Brain pericyte (primary cell): ENCODE results near the gene PTPRD.

ENCODE experiments used
- DNase-seq: peaks from one replicate; pipeline ENCODE4 v3.0.0-alpha.2; 2012; ENCODE audit warnings: low read depth, low spot score

The PTPRD gene

GRCh38 chr9:8648271-8648845, 1964.4 kb downstream of the PTPRD start:
- DNase-seq: no peak

DNA sequence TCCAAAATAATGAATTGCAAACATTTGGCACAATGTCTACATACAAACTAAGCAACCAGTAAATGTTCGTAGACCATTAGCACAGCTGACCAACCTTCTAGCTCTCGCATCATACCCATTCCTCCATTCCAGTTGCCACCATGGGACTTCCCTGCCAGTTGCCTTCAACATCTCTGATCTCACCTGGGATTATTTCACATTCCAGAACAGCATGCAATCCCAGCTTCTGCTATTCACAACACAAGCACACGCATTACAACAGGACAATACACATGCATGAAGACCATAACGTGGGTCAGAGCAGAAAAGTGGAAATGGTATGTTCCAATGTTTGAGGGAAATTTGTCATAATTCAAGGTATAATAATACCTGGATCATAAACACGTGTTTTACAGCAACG, 1965.0 kb downstream of the PTPRD start:
- DNase-seq: no peak

DNA sequence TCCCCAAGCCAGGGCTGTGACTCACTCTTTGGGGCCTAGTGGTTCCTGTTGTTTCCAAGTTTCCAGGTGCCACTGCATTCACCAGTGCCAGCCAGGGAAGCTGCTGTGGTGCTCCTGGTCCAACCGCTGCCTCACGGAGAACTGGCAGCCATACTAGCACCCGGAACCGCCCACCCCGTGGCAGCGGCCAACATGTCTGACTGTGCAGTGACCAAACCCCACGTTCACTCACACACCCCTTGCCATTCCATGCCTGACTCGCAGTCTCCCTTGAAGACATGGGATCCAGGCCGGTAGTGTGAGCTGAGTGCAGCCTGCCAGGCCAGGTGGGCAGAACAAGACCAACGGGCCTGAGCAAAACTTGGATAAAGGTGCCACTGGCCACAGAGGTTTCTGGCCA, 1968.2 kb downstream of the PTPRD start:
- DNase-seq: no peak

GRCh38 chr9:8643896-8644295, 1968.9 kb downstream of the PTPRD start:
- no peak for DNase-seq

DNA sequence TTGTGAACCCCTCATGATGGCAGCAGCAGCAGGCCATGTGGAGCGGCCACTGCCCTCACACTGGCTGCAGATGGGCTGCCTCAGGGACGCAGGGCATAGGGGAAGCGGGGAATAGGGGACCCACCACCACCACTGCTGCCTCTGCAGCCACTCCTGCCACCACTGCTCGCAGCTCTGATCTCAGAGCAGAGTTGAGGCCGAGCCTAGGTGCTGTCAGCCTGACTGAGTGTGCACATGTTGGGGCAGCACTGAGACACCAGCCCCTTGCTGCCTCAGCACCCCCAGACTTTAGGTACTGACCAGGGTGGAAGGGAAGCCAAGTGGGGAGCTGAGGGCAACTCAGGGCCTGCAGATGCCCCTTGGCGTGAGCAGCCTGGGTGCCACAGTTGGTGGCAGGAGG, 1969.3 kb downstream of the PTPRD start:
- no peak for DNase-seq

DNA sequence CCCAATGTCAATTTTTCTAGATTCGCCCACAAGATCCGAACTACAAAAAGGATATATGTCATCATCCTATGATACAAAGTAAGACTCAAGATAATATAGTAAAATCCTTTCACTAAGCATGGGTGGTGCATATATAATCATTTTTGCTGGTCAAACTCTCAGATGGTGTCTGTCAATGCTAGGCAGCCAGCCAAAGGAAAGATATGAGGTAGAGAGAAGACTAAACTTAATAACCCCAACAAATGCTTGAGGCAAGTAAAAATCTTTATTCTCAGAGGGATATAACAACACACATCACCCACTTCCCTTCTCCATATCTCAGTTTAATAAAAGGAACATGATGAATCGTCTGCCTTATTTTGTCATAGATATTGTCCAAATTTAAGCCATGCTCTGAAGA, 1972.0 kb downstream of the PTPRD start:
- DNase-seq: no peak

DNA sequence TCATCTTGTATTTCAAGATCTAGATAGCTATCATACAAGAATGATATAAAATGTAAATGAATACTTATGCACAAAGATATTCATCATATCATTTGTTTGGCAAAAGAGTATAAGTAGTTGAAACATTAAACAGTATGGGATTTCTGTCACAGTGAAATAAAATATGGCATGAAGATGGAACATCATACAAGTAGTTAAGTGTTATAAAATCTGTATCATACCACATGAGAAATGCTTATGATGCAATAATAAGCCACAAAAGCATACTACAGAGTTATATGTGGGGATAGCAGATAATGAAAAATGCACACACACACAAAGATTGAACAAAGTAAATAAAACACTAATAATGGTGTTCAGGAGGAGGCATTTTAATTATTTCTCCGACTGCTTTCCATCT, 1975.2 kb downstream of the PTPRD start:
- DNase-seq: no peak

GRCh38 chr9:8633784-8634183, 1979.0 kb downstream of the PTPRD start:
- no peak for DNase-seq

- no peak for DNase-seq
These were observed 1980.3 kb downstream of the PTPRD start for GRCh38 chr9:8632493-8632892.

DNA sequence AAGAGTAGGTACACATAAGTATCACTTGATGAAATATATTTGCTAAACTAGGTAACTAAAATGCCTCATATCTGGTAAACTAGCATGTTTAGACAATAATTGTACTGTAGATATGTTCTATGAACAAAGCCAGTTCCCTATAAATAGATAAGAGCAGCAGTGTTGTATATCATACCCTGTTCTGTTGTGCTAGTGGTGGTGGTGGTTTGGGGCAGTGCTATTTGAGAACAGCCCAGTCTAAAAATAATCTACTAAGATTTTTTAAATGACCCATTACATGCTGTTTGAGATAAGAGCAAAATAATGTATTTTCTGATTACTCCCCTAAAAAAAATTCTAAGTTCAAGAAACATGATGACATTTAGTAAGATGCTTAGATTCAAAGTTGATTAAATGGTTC, 1984.0 kb downstream of the PTPRD start:
- no peak for DNase-seq

- DNase-seq: no peak
These were observed 1984.7 kb downstream of the PTPRD start for GRCh38 chr9:8627976-8628679.

GRCh38 chr9:8622871-8623270, 1989.9 kb downstream of the PTPRD start:
- no peak for DNase-seq

DNA sequence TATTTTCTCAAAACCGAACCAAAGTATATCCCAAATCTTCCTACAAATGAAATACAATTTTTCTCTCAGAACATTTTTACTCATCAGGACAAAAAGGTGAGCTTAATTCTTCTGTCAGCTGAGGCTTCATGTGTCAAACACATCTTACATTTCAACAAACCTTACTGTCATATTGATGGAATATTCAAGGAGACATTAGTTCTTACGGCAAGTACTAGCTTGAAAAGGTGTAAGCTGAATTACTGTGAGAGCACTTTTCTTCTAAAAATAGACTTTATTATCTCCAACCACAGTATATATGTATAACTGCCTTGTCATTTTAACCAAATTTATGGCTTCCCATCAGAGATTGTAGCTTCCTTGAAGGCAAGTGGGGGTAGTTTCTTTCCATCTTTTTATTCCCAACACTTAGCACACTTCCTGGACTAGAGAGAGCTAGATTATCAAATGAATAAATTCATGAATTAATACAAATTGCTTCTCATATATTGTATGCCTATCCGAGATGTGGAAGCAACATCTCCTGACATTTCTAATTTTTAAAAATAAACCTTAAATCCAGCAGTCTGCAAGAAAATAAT, 1990.5 kb downstream of the PTPRD start:
- DNase-seq: no peak

- no peak for DNase-seq
These were observed 1991.4 kb downstream of the PTPRD start for GRCh38 chr9:8621416-8621815.

DNA sequence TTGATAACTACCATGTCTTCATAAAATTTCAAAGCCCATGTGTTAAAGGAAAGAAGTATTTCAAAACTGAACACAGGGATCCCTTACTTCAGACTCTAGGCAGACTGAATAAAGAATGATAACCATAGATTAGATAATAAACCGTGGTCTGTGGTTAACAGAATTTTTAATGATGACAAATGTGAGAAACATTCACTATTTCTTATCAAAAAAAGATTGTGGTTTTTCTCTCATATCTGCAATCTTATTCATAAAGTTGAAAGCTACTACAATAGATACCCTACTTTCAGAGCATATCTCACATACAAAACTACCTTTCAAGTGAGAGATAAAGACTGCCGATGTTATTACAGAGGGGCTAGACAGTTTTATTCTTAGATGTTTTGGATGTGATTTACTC, 1996.4 kb downstream of the PTPRD start:
- DNase-seq: no peak

DNA sequence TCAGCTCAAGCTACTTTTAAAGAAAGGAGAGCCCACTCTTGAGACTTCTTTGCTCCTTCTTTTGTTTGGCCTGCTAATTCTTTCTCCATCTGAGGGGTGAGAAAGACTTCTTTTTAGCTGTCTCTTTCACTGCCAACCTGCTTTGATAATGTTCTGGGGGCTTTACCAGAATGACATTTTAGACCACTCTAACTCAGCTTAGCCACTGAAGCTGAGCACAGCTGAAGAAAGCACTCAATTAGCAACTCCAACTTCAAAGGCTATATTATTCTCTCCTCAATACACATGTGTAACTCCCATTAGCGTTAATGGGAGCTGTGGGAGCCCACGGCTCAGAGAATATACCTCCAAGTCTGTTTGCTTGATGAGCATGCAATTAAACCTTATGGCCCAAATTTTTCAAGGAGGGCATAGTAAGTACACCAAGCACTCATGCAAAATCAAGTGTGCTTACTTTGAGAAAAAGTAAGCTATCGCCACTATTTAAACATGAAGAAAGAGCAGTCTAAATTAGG, 1997.8 kb downstream of the PTPRD start:
- no peak for DNase-seq

DNA sequence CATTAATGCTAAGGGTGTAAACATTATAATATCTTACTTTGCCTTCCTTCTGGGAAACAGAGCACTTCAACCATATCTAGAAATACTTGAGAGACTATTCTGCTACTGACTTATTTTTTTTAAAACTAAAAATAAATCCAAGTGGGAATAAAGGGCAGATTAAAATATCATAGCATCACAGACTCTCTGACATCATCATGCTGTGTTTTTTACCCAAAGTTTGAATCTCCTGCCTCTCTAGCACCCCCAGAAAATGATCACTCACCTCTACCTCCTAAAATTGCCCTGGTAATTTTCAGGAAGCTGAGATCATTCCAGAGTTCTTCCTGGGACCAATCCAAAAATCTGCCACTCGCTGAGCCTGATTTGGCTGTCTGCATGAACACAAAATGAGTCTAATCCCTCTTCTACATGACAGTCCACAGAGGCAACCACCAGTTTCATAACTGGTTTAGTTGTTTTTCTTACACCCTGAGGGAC, 1999.4 kb downstream of the PTPRD start:
- no peak for DNase-seq

DNA sequence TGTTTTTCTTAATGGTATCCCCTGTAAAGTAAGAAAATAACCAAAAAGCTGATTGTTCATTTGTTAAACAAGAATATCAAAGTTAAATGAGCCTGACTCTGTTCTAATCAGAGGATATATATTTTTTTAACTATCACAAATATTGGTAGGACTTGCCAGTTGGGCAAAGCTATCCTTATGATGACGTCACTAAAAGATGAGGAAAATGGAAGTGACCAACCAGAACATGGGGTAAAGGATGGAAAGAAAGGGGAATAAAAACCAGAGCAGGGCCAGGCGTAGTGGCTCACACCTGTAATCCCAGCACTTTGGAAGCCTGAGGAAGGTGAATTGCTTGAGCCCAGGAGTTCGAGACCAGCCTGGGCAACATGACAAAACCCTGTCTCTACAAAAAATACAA, 2001.6 kb downstream of the PTPRD start:
- DNase-seq: no peak

GRCh38 chr9:8610256-8610655, 2002.5 kb downstream of the PTPRD start:
- no peak for DNase-seq

GRCh38 chr9:8605096-8605495, 2007.7 kb downstream of the PTPRD start:
- no peak for DNase-seq

DNA sequence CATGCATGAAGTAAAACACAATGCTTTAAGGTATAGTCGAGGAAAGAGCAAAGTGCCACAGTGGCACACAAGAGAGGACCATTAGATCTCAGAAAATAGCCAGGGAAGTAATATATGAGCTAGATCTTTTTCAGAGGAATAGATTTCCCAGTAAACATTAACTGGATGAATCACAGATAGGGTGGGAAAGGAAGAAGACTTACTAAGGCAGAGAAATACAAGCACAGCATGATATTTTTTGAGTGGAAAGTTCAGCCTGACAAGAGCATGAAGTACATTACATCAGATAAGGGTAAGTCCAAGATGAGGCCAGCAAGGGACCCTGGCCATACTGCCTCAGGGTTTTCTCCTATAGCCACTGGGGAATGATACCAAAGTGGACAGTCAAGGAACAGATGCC, 2008.6 kb downstream of the PTPRD start:
- no peak for DNase-seq

DNA sequence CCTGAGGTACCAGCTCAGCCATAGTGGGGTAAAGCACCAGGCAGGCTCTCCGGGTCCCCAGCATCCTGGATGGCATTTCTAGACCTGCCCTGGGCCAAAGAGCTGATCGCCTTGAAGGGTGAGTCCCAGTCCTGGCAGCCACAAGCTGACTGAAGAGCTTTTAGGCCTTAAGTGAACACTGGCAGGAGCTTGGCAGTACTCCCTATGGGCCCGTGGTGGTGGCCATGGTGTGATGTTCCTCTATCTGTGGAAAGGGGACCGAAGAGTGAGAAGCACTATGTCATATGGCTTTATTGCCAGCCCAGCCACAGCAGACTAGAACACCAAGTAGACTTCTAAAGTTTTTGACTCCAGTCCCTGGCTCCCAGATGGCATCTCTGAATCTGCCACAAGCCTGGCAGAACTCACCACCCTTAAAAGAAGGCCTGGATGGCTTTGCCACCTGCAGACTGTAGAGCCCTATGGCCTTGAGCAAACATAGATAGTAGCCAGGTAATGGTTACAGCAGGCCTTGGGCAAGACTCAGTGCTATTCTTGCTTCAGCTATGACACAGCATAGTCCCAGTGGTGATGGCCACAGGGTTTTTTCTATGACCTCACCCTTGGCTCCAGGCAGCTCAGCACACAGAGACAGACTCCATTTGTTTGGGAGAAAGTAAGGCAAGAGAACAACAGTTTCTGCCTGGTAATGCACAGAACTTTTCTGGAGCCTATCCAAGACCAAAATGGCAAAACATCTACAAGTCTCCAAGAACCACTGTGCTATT, 2011.7 kb downstream of the PTPRD start:
- DNase-seq: no peak
